Endodermal cell (in vitro differentiated cells): ENCODE data around the gene ANKMY1. TPM values are rescaled to one million over a fixed set of nuclear protein-coding genes. Genes with fewer than 3 reads are reported as not detected.
A peak's percentile ranks its signal among the peaks of the same experiment; 100 is the strongest.

Experiments used
- DNase-seq: peaks from one replicate; pipeline ENCODE4 v3.0.0-alpha.2; 2017
- H3K27ac ChIP-seq: 2 replicates; pipeline ENCODE4 v1.5.1; 2013; ENCODE audit warnings: mild to moderate bottlenecking, low read depth, low read length, moderate library complexity
- H3K27me3 ChIP-seq: 2 replicates; pipeline ENCODE4 v1.6.1; 2013; ENCODE audit warnings: mild to moderate bottlenecking, low read length, moderate library complexity; ENCODE audit not compliant: insufficient read depth, control insufficient read depth, poor library complexity, severe bottlenecking
- H3K36me3 ChIP-seq: 2 replicates; pipeline ENCODE4 v1.7.0; 2013; ENCODE audit warnings: mild to moderate bottlenecking, low read length, moderate library complexity; ENCODE audit not compliant: control insufficient read depth, insufficient read depth
- H3K4me1 ChIP-seq: one replicate; pipeline ENCODE4 v1.7.0; 2013; ENCODE audit warnings: low read length; ENCODE audit not compliant: control insufficient read depth, insufficient read depth
- H3K4me3 ChIP-seq: 2 replicates; pipeline ENCODE4 v1.5.1; 2013; ENCODE audit warnings: mild to moderate bottlenecking, low read length, moderate library complexity
- H3K9ac ChIP-seq: 2 replicates; pipeline ENCODE4 v1.6.1; 2013; ENCODE audit warnings: mild to moderate bottlenecking, low read length, moderate library complexity; ENCODE audit not compliant: poor library complexity, severe bottlenecking; ENCODE audit errors: extremely low read depth
- H3K9me3 ChIP-seq: 2 replicates; pipeline ENCODE4 v1.6.1; 2013; ENCODE audit warnings: mild to moderate bottlenecking, low read length, moderate library complexity; ENCODE audit not compliant: control insufficient read depth
- H3K27ac Mint-ChIP-seq: 2 replicates; pipeline ENCODE4 v1.8.0; 2020; ENCODE audit warnings: mixed read lengths
- H3K27me3 Mint-ChIP-seq: 2 replicates; pipeline ENCODE4 v1.8.0; 2021; ENCODE audit warnings: mild to moderate bottlenecking, mixed read lengths; ENCODE audit not compliant: insufficient read depth
- H3K36me3 Mint-ChIP-seq: 2 replicates; pipeline ENCODE4 v1.8.0; 2020; ENCODE audit warnings: low read depth, mixed read lengths
- H3K4me1 Mint-ChIP-seq: 2 replicates; pipeline ENCODE4 v1.8.0; 2020; ENCODE audit warnings: mixed read lengths
- H3K4me3 Mint-ChIP-seq: 2 replicates; pipeline ENCODE4 v1.8.0; 2020; ENCODE audit warnings: mild to moderate bottlenecking, moderate library complexity, mixed read lengths
- H3K9me3 Mint-ChIP-seq: 2 replicates; pipeline ENCODE4 v1.8.0; 2020; ENCODE audit warnings: mild to moderate bottlenecking, mixed read lengths
- CTCF ChIP-seq: fragments of 200-600 bp; sonication (generic); conservative IDR thresholded peaks from 2 replicates; pipeline ENCODE4 v1.5.0; 2021; ENCODE audit warnings: antibody characterized with exemption, mild to moderate bottlenecking
- WGBS, 2 experiments: methylation state at CpG; one replicate each; pipeline versions ENCODE4 v1.1.5 to v1.1.7; 2013; ENCODE audit warnings: missing lambda C conversion rate in 2 of 2, mixed read lengths in 1 of 2; ENCODE audit not compliant: insufficient coverage in 1 of 2, insufficient read length in 1 of 2; 5-methylcytosine and 5-hydroxymethylcytosine counted together
- total RNA-seq, 2 donors: library from RNA; stranded (reverse); fragmentation: NEBNext Ultra II Directional in 1 of 2; extraction: Animal tissue kit (Norgen Biotek cat#: 25700) in 1 of 2; gene quantifications; 2 replicates in 1 of 2; 3 replicates in 1 of 2; pipeline ENCODE4 v1.2.1, GENCODE V29; 2021

The ANKMY1 gene
- total RNA-seq, 2 donors from 2014 or later, result 7.4 to 13.3 TPM

- H3K9ac ChIP-seq, result no peak overlapping the region
- H3K4me3 ChIP-seq, result no peak overlapping the region
- no peaks in the 10 kb centered on the region for H3K27me3 ChIP-seq
- H3K9me3 ChIP-seq, result peaks cover 10% of the 10 kb centered on the region
- peaks cover 11% of the 10 kb centered on the region for H3K9me3 Mint-ChIP-seq
- no peaks in the 10 kb centered on the region for H3K36me3 ChIP-seq
- peaks cover 6% of the 10 kb centered on the region for H3K36me3 Mint-ChIP-seq
- WGBS, 2 experiments, result 67% methylated on average over 10 of the region's 10 CpGs; no CpG with 5 or more reads in 1 of the 2 experiments
- H3K4me3 Mint-ChIP-seq, result no peak overlapping the region
- H3K27ac Mint-ChIP-seq, result no peak overlapping the region
- H3K27ac ChIP-seq, result peak overlapping the region; percentile 32
- H3K27me3 Mint-ChIP-seq, result peaks cover 6% of the 10 kb centered on the region
- no peaks in the 10 kb centered on the region for H3K4me1 Mint-ChIP-seq
- peak; percentile 54 for TF ChIP-seq CTCF
- H3K4me1 ChIP-seq, result no peaks in the 10 kb centered on the region
- peak; percentile 64 for DNase-seq
These were observed 88.5 kb downstream of the ANKMY1 start for GRCh38 chr2:240469239-240469636.

- H3K9ac ChIP-seq, result no peak overlapping the region
These were observed 89.2 kb downstream of the ANKMY1 start for GRCh38 chr2:240468303-240469238.

More at GRCh38 chr2:240468303-240469238, 89.2 kb downstream of the ANKMY1 start:
- Histone ChIP-seq H3K9me3 (peaks cover 7% of the 10 kb centered on the region), H3K4me1 (no peaks in the 10 kb centered on the region), H3K4me3 (no peak overlapping the region), H3K27me3 (no peaks in the 10 kb centered on the region), H3K36me3 (peaks cover 3% of the 10 kb centered on the region), H3K27ac (peak overlapping the region; percentile 32)
- WGBS, 2 experiments, result 90 to 97% methylated on average over 15 to 20 of the region's 20 CpGs
- Mint-ChIP-seq H3K9me3 (peaks cover 7% of the 10 kb centered on the region), H3K27me3 (peaks cover 6% of the 10 kb centered on the region), H3K27ac (no peak overlapping the region), H3K36me3 (peaks cover 13% of the 10 kb centered on the region), H3K4me3 (no peak overlapping the region), H3K4me1 (no peaks in the 10 kb centered on the region)
- TF ChIP-seq CTCF, result no peak
- DNase-seq, result peak; percentile 47
